Measurements from ENCODE around the gene TOMM34. TPM values are rescaled to one million over a fixed set of nuclear protein-coding genes. Genes with fewer than 3 reads are reported as not detected.

Gene TOMM34
- total RNA-seq, 1 experiment from 2014 or later, result 37.5 TPM

- peaks cover 41 to 92% (median 67%) of the 10 kb centered on the region in 3 experiments; a peak in 6 of 7 replicates for H3K36me3 Mint-ChIP-seq (ENCODE audit: insufficient read depth in 1 of 3, low read depth in 3 of 3)
- Histone ChIP-seq H2AK5ac (ENCODE audit: insufficient read length, low read length) (no peak overlapping the region), H3K79me1 (ENCODE audit: insufficient read depth, low read depth, low read length, poor library complexity, severe bottlenecking) (no peaks in the 10 kb centered on the region), H4K91ac (ENCODE audit: insufficient read length, low read depth, low read length) (no peak overlapping the region), H3K79me2 (ENCODE audit: insufficient read depth, low read length) (no peaks in the 10 kb centered on the region), H2BK15ac (ENCODE audit: low read depth, low read length) (no peak overlapping the region), H2AFZ (ENCODE audit: low read length) (no peak overlapping the region), H3K4ac (ENCODE audit: low read depth, low read length) (no peak overlapping the region), H3K4me2 (ENCODE audit: insufficient read depth, insufficient read length, low read length) (no peak overlapping the region), H2BK5ac (ENCODE audit: insufficient read length, low read length) (no peak overlapping the region), H2BK20ac (ENCODE audit: low read depth, low read length, poor library complexity, severe bottlenecking) (no peak overlapping the region), H3K18ac (ENCODE audit: insufficient read length, low read depth, low read length) (no peak overlapping the region), H4K20me1 (ENCODE audit: control insufficient read depth, insufficient read depth, insufficient read length) (no peaks in the 10 kb centered on the region), H4K8ac (replicated peaks; ENCODE audit: insufficient read length, low read depth, low read length) (no peak overlapping the region), H2BK12ac (ENCODE audit: insufficient read length, low read depth, low read length) (no peak overlapping the region), H3K56ac (ENCODE audit: insufficient read length, low read depth, low read length) (no peak overlapping the region), H3K23me2 (ENCODE audit: insufficient read length, low read depth, low read length, poor library complexity, severe bottlenecking) (no peaks in the 10 kb centered on the region), H3T11ph (ENCODE audit: low read length) (no peak overlapping the region), H3K9ac (ENCODE audit: extremely low read depth, insufficient read length, low read length) (no peak overlapping the region), H3K4me1 (ENCODE audit: insufficient read depth, low read length) (no peaks in the 10 kb centered on the region), H3K23ac (ENCODE audit: insufficient read length, low read depth, low read length) (no peak overlapping the region), H3K27me3 (ENCODE audit: insufficient read depth, low read length) (no peaks in the 10 kb centered on the region), H2BK120ac (ENCODE audit: low read depth, low read length, poor library complexity, severe bottlenecking) (no peak overlapping the region), H3K9me3 (ENCODE audit: control insufficient read depth, low read depth, low read length) (no peaks in the 10 kb centered on the region), H4K5ac (ENCODE audit: insufficient read length, low read depth, low read length) (no peak overlapping the region), H3K27ac (ENCODE audit: insufficient read length, low read depth, low read length) (no peak overlapping the region), H3K14ac (ENCODE audit: insufficient read depth, low read length) (no peak overlapping the region)
- H3K27ac Mint-ChIP-seq, result no peak overlapping the region
- H3K9me3 Mint-ChIP-seq, result no peaks in the 10 kb centered on the region
- no peaks in the 10 kb centered on the region for H3K4me1 Mint-ChIP-seq
- no peak for DNase-seq
- no CpG with 5 or more reads among the region's 1 CpG for WGBS (ENCODE audit: extremely low coverage, insufficient read length, low lambda C conversion rate)
- no peak overlapping the region for H3K4me3 Mint-ChIP-seq
- TF ChIP-seq CTCF (conservative IDR thresholded peaks at IDR 0.05), result no peak
- H3K27me3 Mint-ChIP-seq (ENCODE audit: low read depth), result no peaks in the 10 kb centered on the region
Measured at GRCh38 chr20:44952731-44953130, 7.5 kb downstream of the TOMM34 start.
